ENCODE data around the gene ABLIM3.

The ABLIM3 gene

DNA sequence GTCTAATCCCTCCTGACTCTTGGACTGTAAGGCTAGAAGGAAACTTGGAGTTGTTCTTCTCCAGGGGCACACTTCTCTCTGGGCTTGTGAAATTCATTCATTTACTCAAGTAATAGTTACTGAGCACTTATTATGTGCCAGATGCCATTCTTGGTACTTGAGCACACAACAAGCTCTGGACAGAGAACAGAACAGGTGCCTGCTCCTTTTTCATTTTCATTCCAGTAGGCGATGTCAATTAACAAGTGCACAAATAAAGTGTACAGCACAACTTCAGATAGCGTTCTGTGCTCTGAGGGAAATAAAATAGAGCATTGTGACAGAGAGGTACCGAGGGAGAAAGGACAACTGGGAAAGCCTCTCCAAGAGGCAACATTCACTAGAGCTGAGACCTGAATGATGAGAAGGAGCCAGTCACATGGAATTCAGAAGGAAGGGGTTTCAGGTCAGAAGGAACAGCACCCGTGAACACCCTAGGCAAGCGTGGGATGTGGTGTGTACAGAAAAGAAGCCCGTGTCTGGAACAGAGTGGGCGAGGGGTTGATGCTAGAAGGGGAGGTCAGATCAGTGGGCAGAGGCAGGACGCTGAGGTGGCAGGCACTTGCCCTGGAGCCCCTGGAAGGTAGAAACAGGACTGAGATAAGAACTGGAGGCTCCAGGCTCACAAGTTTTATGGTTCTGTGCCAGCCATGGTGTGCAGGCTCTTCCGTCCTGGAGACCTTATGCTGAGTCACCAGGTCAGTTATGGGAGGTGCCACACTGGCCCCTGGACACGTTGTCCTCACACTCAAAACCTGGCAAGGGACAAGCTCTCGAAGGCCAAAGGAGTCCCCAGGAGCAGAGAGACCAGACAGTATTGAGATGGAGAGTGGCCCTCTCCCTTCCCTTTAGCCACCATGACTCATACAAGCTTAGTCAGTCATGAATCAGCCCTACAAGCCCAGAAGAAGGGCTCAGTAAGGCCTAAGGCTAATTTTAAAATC lies 7.2 kb upstream of the ABLIM3 start:
- peak; percentile 62 for DNase-seq

DNA sequence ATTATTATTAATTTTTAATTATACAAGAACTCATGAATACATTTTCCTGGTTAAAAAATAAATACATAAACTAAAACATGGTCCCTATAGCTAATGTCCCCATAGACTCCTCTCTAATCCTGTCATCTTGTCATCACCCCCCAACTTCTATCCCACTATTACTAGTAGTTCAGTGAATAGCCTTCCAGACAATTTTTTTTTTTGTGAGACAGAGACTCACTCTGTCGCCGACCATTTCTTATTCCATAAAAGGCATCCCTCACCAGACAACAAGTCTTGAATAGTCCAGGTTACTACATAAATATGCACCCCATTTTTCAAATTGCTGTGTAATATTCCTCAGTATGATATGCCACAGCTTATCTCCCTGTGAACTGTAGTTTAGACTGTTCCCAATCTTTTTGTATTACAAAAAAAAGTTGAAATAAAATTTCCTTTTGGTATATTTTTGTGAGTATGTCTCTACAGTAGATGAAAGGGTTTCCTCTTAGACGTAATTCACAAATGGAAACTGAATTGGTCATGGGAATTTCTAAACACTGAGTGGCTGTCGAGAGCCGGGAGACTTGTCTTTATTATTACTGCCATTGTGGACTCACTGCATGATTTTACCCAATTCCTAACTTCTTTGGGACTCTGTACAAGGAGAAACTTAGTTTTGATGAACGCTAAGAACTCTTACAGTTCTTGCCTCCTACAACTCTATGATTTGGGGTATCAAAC lies 6.4 kb upstream of the ABLIM3 start:
- DNase-seq: no peak

DNA sequence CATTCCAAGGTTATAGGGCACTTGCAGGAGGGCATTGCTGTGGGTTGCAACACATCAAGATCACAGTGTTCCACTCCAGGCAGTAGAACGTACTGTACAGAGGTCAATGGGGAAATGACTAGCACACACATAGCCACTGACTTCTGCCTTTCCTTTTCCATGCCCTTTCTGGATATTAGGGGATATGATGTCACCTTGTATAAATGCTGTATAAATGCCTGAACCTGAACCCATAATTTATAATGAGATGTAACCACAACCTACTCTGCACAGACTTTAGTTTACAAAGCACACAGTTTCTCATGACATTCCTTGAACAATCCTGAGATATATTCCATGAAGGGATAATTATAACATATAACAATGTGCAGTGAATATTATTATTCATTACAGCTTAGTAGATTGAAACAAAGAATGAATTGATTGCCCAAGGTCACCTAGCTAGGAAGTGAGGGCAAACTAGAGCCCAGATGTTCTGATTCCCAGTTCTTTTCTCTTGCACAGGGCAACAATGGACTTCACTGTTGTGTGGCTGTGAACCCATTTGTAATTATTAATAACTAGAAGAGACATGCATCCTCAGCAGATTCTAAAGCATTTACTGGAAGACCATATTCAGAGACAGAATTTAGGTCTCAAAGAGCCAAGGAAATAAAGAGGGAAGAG lies 5.6 kb upstream of the ABLIM3 start:
- no peak for DNase-seq

GRCh38 chr5:149138182-149138923 lies 2.9 kb upstream of the ABLIM3 start:
- no peak for DNase-seq

GRCh38 chr5:149140197-149141002 lies 893 bp upstream of the ABLIM3 start:
- no peak for DNase-seq

DNA sequence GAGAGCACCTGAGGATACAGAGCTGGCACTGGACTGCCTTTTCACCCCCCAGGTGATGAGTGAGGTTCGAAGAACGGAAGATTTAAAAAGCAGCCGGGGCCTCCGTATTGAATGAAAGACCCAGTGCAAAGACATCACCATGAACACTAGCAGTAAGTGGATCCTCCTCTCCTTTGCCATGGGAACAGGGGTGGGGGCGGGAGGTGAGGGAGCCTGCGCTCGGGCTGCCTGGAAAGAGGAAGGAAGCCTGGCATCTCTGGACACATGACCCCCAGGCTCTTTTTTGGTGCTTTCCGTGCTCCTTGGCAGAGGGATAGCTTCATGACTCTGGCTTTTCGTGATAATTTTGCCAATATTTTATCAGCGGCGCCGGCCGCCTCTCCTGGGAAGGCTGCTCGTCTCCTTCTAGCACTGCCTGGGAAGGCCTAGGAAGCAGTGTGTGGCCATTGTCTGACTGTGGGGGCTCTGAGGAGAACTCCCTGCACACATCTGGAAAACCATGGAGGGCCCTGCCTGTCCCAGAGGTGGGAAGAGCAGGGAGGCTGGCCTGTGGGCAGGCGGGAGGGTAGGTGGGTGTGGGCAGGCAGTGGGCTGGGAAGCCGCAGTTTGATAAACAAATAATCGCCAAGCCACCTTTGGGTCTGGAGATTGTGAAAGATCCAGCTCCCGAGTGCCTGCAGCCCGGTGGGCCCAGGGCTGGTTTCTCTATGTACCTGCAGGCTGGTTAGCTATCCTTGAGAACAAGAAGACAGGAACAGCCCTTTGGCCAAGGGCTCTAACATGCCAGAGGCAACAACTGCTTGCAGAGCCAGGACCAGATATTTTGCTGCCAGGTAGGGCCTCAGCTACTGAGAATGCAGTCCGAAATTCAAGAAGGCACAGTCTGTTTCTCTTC lies 911 bp downstream of the ABLIM3 start:
- DNase-seq: no peak

DNA sequence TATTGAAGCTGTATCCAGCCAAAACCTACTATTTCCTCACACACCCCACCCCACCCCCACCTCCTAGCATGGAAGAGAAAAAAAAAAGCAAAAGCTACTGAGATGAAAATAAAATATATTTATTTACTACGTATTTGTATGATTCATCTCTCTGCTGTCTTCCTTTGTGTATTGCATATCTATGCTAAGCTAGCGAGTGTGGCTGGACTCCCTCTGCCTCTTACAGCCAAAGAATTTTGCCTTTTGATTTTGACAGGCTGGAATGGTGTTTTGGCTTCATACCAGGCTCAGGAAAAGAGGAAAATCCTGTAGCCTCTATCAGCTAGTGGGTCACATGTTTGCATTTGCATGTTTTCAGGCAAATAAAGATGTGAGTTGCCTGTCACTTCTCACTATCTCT lies 2.2 kb downstream of the ABLIM3 start:
- no peak for DNase-seq

DNA sequence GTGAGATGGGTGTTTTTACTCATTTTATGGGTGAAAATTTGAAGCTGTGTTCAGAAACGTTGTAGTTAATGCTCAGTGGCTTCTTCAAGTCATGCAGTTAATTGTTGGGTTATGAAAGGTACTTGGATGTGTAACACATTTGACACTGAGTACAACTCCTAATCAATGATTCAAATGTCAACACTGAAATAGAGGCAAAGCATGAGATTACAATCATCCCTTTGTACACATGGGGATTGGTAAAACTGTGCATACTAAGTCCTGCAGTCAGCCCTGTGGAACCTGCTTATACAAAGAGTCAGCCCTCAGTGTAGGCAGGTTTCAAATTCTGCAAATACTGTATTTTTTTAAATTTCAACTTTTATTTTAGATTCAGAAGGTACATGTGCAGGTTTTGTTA lies 3.3 kb downstream of the ABLIM3 start:
- DNase-seq: no peak

DNA sequence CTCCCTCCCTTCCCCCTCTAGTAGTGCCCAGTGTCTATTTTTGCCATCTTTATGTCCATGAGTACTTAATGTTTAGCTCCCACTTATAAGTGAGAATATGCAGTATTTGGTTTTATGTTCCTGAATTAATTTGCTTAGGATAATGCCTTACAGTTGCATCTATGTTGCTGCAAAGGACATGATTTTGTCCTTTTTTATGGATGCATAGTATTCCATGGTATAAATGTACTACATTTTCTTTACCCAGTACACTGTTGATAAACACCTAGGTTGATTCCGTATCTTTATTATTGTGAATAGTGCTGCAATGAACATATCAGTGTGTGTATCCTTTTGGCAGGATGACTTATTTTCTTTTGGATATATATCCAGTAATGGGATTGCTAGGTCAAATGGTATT lies 3.8 kb downstream of the ABLIM3 start:
- no peak for DNase-seq

- DNase-seq: no peak
Observed at GRCh38 chr5:149147676-149148075, 6.4 kb downstream of the ABLIM3 start.

- DNase-seq: no peak
Observed at GRCh38 chr5:149149942-149150341, 8.6 kb downstream of the ABLIM3 start.

GRCh38 chr5:149150457-149150856 lies 9.2 kb downstream of the ABLIM3 start:
- DNase-seq: no peak

- DNase-seq: no peak
Observed at GRCh38 chr5:149151717-149152116, 10.4 kb downstream of the ABLIM3 start.

DNA sequence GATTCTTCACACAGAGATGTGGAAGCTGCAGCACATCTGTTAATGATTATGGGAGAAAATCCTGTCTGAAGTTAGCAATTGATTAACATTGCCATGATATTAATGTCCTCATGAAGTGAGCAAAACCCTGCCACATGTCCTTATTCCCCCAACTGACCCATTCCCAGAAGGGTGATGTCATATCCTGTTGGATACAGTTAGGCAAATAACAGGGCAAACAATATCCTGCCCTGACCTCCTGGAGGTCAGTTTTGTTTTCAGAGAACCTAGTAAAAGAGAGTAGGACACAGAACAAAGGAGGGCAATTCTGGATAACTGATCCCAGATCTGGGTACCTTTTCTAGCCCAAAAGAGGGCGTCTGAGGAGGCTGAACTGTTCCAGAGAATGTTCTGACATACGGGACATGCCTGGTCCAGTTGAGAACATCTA lies 11.0 kb downstream of the ABLIM3 start:
- DNase-seq: no peak

DNA sequence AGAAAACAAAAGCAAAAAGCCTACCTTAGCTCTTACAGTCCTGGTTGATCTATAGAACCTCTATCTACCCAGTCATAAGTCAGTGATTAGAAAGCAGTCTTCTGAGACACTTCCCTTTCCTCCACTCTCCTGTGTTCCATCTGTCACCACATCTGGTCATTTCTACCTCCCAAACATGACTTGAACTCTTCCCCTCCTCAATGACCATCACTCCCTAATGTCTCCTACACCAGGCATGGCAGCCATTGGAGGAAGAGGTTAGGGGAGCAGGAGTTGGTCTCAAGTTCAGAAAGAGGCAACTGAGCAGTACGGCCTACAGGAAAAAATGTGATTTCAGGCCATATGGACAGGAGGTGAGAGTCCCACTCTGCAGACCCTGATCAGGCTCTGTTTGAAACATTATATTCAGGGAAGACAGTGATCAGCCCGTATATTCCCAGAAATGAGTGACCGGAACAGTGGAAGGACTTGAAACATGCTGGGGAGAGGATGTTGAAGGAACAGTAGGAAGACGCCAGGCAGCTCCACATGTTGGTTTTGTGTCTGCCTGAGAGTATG lies 12.0 kb downstream of the ABLIM3 start:
- DNase-seq: no peak

DNA sequence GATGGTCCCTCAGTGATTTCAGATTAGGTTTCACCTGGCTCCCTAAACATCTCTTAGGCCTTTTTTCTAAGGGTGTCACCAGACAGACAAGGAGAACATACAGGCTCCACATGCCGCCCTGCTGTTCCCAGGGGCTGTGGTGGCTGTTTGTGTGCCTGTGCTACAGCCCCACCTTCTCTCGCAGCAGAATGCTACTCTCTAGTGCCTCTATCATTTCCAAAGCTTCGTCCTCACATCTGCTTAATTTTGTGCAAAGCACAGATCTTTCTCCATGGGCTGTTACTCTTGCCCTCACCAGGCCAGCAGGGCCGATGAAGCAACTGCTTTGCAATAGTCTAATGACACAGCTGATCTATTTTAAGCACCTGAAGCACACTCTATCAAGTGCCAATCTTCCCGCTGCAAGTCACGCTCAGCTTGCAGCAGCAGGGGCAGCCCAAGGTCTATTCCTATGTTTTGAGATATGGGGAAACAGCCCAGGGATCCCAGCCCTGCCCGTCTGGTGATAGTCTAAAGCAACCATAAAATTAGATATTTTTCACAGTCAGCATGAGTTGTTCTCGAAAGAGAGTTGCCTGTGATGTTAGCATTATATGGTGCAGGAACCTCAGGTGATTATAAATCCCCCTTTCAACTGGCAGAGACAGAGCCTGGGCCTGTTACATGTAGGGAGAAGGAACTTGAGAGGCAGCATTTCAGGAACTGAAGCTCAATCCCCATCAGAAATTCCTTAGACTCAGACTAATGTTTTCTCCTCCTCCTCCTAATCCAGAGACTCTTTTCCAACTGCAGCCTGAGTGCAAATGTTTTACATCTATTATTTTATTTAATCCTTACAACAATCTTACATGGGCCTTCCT lies 12.7 kb downstream of the ABLIM3 start:
- DNase-seq: peak; percentile 59

GRCh38 chr5:149154650-149155049 lies 13.4 kb downstream of the ABLIM3 start:
- DNase-seq: no peak

GRCh38 chr5:149156435-149157083 lies 15.3 kb downstream of the ABLIM3 start:
- no peak for DNase-seq

DNA sequence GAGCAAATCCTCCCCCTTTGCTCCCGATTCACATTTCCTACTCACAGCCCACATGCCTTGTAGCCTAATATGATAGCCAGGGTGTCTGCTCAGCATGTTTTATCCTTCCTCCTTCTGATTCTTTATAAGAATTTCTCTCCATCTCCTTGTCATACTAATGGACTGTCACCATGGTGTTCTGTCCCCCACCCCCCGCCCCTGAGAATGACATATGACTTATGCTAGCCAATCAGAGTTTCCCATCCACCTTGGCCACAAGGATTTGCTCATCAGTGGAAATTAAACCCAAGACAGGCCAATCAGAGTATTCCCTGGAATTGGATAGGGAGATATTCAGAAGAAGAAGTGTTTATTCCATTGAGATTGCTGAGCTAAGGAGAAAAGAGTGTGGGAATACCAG lies 16.0 kb downstream of the ABLIM3 start:
- no peak for DNase-seq

Measured in GOT3 (cell line).